C4-2B (cell line): ENCODE data around the gene ITGA8.

Source experiments
- CTCF ChIP-seq: fragments of 450-650 bp; conservative IDR thresholded peaks from 2 replicates; pipeline ENCODE4 v1.5.1; 2017; ENCODE audit warnings: mild to moderate bottlenecking
- ZFX ChIP-seq: fragments of 450-650 bp; IDR thresholded peaks from 2 replicates; pipeline ENCODE4 v1.6.1; 2017

GRCh38 chr10:15739254-15739970 lies 19.7 kb upstream of the ITGA8 start:
- TF ChIP-seq CTCF (no peak), ZFX (no peak)
